Spleen (tissue), 11 donors: ENCODE results near the gene ARHGAP22. TPM values are rescaled to one million over a fixed set of nuclear protein-coding genes. Genes with fewer than 3 reads are reported as not detected.

Experiments
- DNase-seq: peaks from one replicate; pipeline ENCODE4 v3.0.0-alpha.2; 2020
- H3K27ac ChIP-seq, 8 donors: fragments of 200-600 bp; sonication (generic) in 7 of 8; 1 replicate in 4 of 8; 2 replicates in 4 of 8; pipeline versions ENCODE4 v1.5.0 to v1.8.0; 2016 to 2021; ENCODE audit warnings: inconsistent platforms in 4 of 8, mild to moderate bottlenecking in 4 of 8, moderate library complexity in 1 of 8
- H3K27me3 ChIP-seq, 7 donors: fragments of 200-600 bp; sonication (generic) in 6 of 7; replicated peaks in 1 of 7; 1 replicate in 4 of 7; 2 replicates in 3 of 7; pipeline versions ENCODE4 v1.5.0 to v1.8.0; 2016 to 2021; ENCODE audit warnings: inconsistent platforms in 3 of 7, mild to moderate bottlenecking in 1 of 7
- H3K36me3 ChIP-seq, 6 donors: fragments of 200-600 bp; sonication (generic) in 5 of 6; 1 replicate in 4 of 6; 2 replicates in 2 of 6; pipeline versions ENCODE4 v1.5.0 to v1.8.0; 2016 to 2021; ENCODE audit warnings: inconsistent platforms in 2 of 6
- H3K4me1 ChIP-seq, 6 donors: fragments of 200-600 bp; sonication (generic) in 5 of 6; 1 replicate in 3 of 6; 2 replicates in 3 of 6; pipeline versions ENCODE4 v1.5.0 to v1.8.0; 2016 to 2021; ENCODE audit warnings: inconsistent platforms in 3 of 6
- H3K4me3 ChIP-seq, 8 donors: fragments of 200-600 bp; sonication (generic) in 7 of 8; 1 replicate in 4 of 8; 2 replicates in 4 of 8; pipeline versions ENCODE4 v1.5.0 to v1.8.0; 2016 to 2021; ENCODE audit warnings: inconsistent platforms in 4 of 8, mild to moderate bottlenecking in 4 of 8, moderate library complexity in 2 of 8
- H3K9me3 ChIP-seq, 8 donors: fragments of 200-600 bp; sonication (generic) in 7 of 8; 1 replicate in 4 of 8; 2 replicates in 4 of 8; pipeline versions ENCODE4 v1.5.0 to v1.8.0; 2016 to 2021; ENCODE audit warnings: inconsistent platforms in 4 of 8
- POLR2A ChIP-seq, 3 donors: fragments of 450-650 bp; IDR thresholded peaks; one replicate each; pipeline ENCODE4 v1.5.1; 2017; ENCODE audit warnings: antibody characterized with exemption in 3 of 3, mild to moderate bottlenecking in 1 of 3
- POLR2AphosphoS5 ChIP-seq, 3 donors: sonication (generic); formaldehyde crosslinking; IDR thresholded peaks; one replicate each; pipeline ENCODE4 v1.5.1; 2017; ENCODE audit warnings: antibody characterized with exemption in 3 of 3
- WGBS, 5 donors: extraction: QIAGEN DNeasy Blood & Tissue Kit in 3 of 5; methylation state at CpG; one replicate each; pipeline versions ENCODE4 v1.1.5 to v1.1.7; 2013 to 2018; 5-methylcytosine and 5-hydroxymethylcytosine counted together
- intact Hi-C: fragments of 100-400 bp; cut with DNase I; formaldehyde crosslinking; loops from one replicate; pipeline ENCODE4 v1.15.0; 2023; ENCODE audit warnings: low total_unique reads
- polyA plus RNA-seq, 3 donors: library from polyadenylated mRNA; stranded (reverse); fragments of 200-250 nt; gene quantifications; one replicate each; pipeline ENCODE4 v1.2.1, GENCODE V29; 2013
- total RNA-seq, 7 donors: library from RNA; depleted of rRNA in 3 of 7; stranded (reverse); fragments of >200 nt in 3 of 7; fragmentation: NEBNext Ultra II Directional in 4 of 7; extraction: Animal tissue kit (Norgen Biotek cat#: 25700) in 4 of 7; gene quantifications; one replicate each; pipeline versions ENCODE4 v1.1.0 to v1.2.1, GENCODE V29; 2016 to 2021
- TF ChIP-seq, protein P1 (sequence below), 11 experiments: fragments of 200-600 bp in 7 of 11; fragments of 450-650 bp in 4 of 11; sonication (generic) in 4 of 11; IDR thresholded peaks in 8 of 11; conservative IDR thresholded peaks in 3 of 11; 1 replicate in 7 of 11; 2 replicates in 4 of 11; pipeline versions ENCODE4 v1.4.0 to v1.8.0; 2016 to 2021; ENCODE audit warnings: antibody characterized with exemption in 11 of 11, inconsistent platforms in 4 of 11, mild to moderate bottlenecking in 1 of 11
- donor health status: healthy with polysubstance abuse.
- donor health status: DM: no; HTN: no; CAD: no; lungs with moderate emphysema.
- donor health status: DM: no; HTN: no; CAD: no.
- donor health status: Bipolar disorder and iron deficiency.
- donor health status: healthy.
- donor health status: DM: no; HTN: no; CAD: no.
- donor health status: DM: yes; HTN: yes; CAD: no.

ARHGAP22 gene
- total and polyA plus RNA-seq, 10 donors = 0.56 to 7.5 (median 3.2) TPM

DNA sequence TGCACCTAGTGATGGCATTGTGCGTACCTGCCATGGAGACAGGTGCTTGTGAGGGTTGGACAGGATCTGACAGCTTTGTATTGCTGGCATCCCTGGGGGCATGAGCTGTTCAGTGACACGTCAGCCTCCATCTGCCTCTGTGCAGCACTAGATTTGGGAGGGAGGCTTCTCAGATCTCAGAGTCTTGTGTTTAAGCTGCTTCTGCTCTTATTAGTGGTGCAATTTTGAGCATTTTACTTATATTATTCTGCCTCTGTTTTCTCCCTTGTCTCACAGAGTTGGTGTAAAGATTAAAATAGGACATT lies 5.1 kb downstream of the ARHGAP22 start:
- TF ChIP-seq, protein P1, sequence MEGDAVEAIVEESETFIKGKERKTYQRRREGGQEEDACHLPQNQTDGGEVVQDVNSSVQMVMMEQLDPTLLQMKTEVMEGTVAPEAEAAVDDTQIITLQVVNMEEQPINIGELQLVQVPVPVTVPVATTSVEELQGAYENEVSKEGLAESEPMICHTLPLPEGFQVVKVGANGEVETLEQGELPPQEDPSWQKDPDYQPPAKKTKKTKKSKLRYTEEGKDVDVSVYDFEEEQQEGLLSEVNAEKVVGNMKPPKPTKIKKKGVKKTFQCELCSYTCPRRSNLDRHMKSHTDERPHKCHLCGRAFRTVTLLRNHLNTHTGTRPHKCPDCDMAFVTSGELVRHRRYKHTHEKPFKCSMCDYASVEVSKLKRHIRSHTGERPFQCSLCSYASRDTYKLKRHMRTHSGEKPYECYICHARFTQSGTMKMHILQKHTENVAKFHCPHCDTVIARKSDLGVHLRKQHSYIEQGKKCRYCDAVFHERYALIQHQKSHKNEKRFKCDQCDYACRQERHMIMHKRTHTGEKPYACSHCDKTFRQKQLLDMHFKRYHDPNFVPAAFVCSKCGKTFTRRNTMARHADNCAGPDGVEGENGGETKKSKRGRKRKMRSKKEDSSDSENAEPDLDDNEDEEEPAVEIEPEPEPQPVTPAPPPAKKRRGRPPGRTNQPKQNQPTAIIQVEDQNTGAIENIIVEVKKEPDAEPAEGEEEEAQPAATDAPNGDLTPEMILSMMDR (IDR thresholded peaks at IDR 0.05 in 8 of 11, conservative IDR thresholded peaks at IDR 0.05 in 3 of 11) = no peak
- TF ChIP-seq POLR2A (IDR thresholded peaks at IDR 0.05) (no peak), POLR2AphosphoS5 (IDR thresholded peaks at IDR 0.05) (no peak)
- Histone ChIP-seq H3K27ac (no peak overlapping the region), H3K9me3 (no peaks in the 10 kb centered on the region), H3K4me1 (peaks cover 2 to 12% (median 9%) of the 10 kb centered on the region in 6 donors), H3K4me3 (no peak overlapping the region), H3K27me3 (peaks cover 0 to 30% (median 11%) of the 10 kb centered on the region in 7 donors), H3K36me3 (no peaks in the 10 kb centered on the region)
- WGBS, 5 donors = 79 to 88% (median 83%) methylated on average over 1 to 2 of the region's 2 CpGs
- intact Hi-C loops = no loop called here
- no peak for DNase-seq

- Histone ChIP-seq H3K36me3 (no peaks in the 10 kb centered on the region), H3K27me3 (peaks cover 0 to 24% (median 5%) of the 10 kb centered on the region in 7 donors), H3K4me3 (no peak overlapping the region), H3K27ac (no peak overlapping the region), H3K9me3 (no peaks in the 10 kb centered on the region), H3K4me1 (peaks cover 0 to 6% (median 3%) of the 10 kb centered on the region in 6 donors)
- TF ChIP-seq POLR2AphosphoS5 (IDR thresholded peaks at IDR 0.05) (no peak), POLR2A (IDR thresholded peaks at IDR 0.05) (no peak)
- TF ChIP-seq, protein P1 (IDR thresholded peaks at IDR 0.05 in 8 of 11, conservative IDR thresholded peaks at IDR 0.05 in 3 of 11) = no peak
- DNase-seq = no peak
- intact Hi-C loops = no loop called here
- 60 to 77% (median 71%) methylated on average over 6 of the region's 6 CpGs for WGBS, 5 donors
Measured at GRCh38 chr10:48598936-48599829, 5.7 kb downstream of the ARHGAP22 start.

GRCh38 chr10:48598243-48598935 lies 6.5 kb downstream of the ARHGAP22 start:
- Histone ChIP-seq H3K36me3 (no peaks in the 10 kb centered on the region), H3K27ac (no peak overlapping the region), H3K9me3 (no peaks in the 10 kb centered on the region), H3K4me3 (no peak overlapping the region), H3K27me3 (peaks cover 0 to 16% (median 0%) of the 10 kb centered on the region in 7 donors), H3K4me1 (no peaks in the 10 kb centered on the region)
- TF ChIP-seq, protein P1 (IDR thresholded peaks at IDR 0.05 in 8 of 11, conservative IDR thresholded peaks at IDR 0.05 in 3 of 11) = no peak
- TF ChIP-seq POLR2AphosphoS5 (IDR thresholded peaks at IDR 0.05) = no peak
- TF ChIP-seq POLR2A (IDR thresholded peaks at IDR 0.05) = no peak
- intact Hi-C loops = no loop called here
- DNase-seq = no peak
- WGBS, 5 donors = 82 to 94% (median 85%) methylated on average over 7 of the region's 7 CpGs

DNA sequence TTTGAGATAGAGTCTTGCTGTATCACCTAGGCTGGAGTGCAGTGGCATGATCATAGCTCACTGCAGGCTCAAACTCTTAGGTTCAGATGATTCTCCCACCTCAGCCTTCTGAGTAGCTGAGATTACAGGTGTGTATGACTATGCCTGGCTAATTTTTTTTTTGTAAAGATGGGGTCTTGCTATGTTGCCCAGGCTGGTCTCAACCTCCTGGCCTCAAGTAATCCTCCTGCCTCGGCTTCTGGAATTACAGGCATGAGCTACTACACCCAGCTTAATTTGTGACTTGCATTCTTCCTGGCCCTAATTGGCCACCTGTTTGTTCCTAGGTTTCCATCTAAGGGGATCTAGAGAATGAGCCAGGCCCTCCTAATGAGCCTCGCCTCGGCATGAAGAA lies 9.3 kb downstream of the ARHGAP22 start:
- DNase-seq = no peak
- Histone ChIP-seq H3K36me3 (no peaks in the 10 kb centered on the region), H3K4me1 (no peaks in the 10 kb centered on the region), H3K27ac (no peak overlapping the region), H3K27me3 (peaks cover 0 to 10% (median 0%) of the 10 kb centered on the region in 7 donors), H3K9me3 (no peaks in the 10 kb centered on the region), H3K4me3 (no peak overlapping the region)
- intact Hi-C loops = no loop called here
- TF ChIP-seq, protein P1 (IDR thresholded peaks at IDR 0.05 in 8 of 11, conservative IDR thresholded peaks at IDR 0.05 in 3 of 11) = no peak
- TF ChIP-seq POLR2A (IDR thresholded peaks at IDR 0.05) (no peak), POLR2AphosphoS5 (IDR thresholded peaks at IDR 0.05) (no peak)
- 88 to 94% (median 91%) methylated on average over 3 of the region's 3 CpGs for WGBS, 5 donors
